Activated naive CD8-positive, alpha-beta T cell treated with anti-CD3 and anti-CD28 coated beads for 36 hours (primary cell): ENCODE data around the gene FBLN1. TPM values are rescaled to one million over a fixed set of nuclear protein-coding genes. Genes with fewer than 3 reads are reported as not detected.
"Not testable (repeated sequence)": the region's sequence is repeated elsewhere in the genome, so short reads cannot be mapped to it uniquely, and the experiment has no call there.

Experiments
- DNase-seq: peaks from one replicate; pipeline ENCODE4 v3.0.0; 2021
- H3K27ac Mint-ChIP-seq: one replicate; pipeline ENCODE4 v1.8.0; 2022; ENCODE audit warnings: mild to moderate bottlenecking, moderate library complexity, mixed read lengths
- H3K27me3 Mint-ChIP-seq: one replicate; pipeline ENCODE4 v1.8.0; 2022; ENCODE audit warnings: mild to moderate bottlenecking, mixed read lengths
- H3K36me3 Mint-ChIP-seq: one replicate; pipeline ENCODE4 v1.8.0; 2021; ENCODE audit warnings: mild to moderate bottlenecking, mixed read lengths
- H3K4me1 Mint-ChIP-seq: one replicate; pipeline ENCODE4 v1.8.0; 2021; ENCODE audit warnings: mixed read lengths
- H3K4me3 Mint-ChIP-seq: one replicate; pipeline ENCODE4 v1.8.0; 2022; ENCODE audit warnings: mild to moderate bottlenecking, moderate library complexity, mixed read lengths
- H3K9me3 Mint-ChIP-seq: one replicate; pipeline ENCODE4 v1.8.0; 2022; ENCODE audit warnings: mixed read lengths
- total RNA-seq, 2 experiments: library from RNA; stranded (reverse); gene quantifications; one replicate each; pipeline ENCODE4 v1.2.3, GENCODE V29; 2021

FBLN1 gene
- total RNA-seq, 2 experiments from 2014 or later = 0.30 to 0.37 TPM

GRCh38 chr22:45540122-45540521 lies 37.4 kb downstream of the FBLN1 start:
- Mint-ChIP-seq H3K27ac (no peak overlapping the region), H3K4me3 (no peak overlapping the region), H3K36me3 (no peaks in the 10 kb centered on the region)

GRCh38 chr22:45541382-45541979 lies 38.8 kb downstream of the FBLN1 start:
- Mint-ChIP-seq H3K9me3 (no peaks in the 10 kb centered on the region), H3K36me3 (no peaks in the 10 kb centered on the region), H3K4me1 (no peaks in the 10 kb centered on the region), H3K4me3 (no peak overlapping the region), H3K27ac (no peak overlapping the region), H3K27me3 (no peaks in the 10 kb centered on the region)
- DNase-seq = no peak

More at GRCh38 chr22:45540122-45540521, 37.4 kb downstream of the FBLN1 start:
- Mint-ChIP-seq H3K27me3 (no peaks in the 10 kb centered on the region), H3K9me3 (no peaks in the 10 kb centered on the region), H3K4me1 (no peaks in the 10 kb centered on the region)
- DNase-seq = no peak

GRCh38 chr22:45542001-45542520 lies 39.4 kb downstream of the FBLN1 start:
- H3K4me3 Mint-ChIP-seq = no peak overlapping the region
- H3K4me1 Mint-ChIP-seq = no peaks in the 10 kb centered on the region
- DNase-seq = no peak
- H3K9me3 Mint-ChIP-seq = no peaks in the 10 kb centered on the region
- H3K27ac Mint-ChIP-seq = no peak overlapping the region
- H3K27me3 Mint-ChIP-seq = no peaks in the 10 kb centered on the region
- H3K36me3 Mint-ChIP-seq = no peaks in the 10 kb centered on the region

- H3K4me1 Mint-ChIP-seq, H3K27ac Mint-ChIP-seq, H3K9me3 Mint-ChIP-seq, H3K36me3 Mint-ChIP-seq, H3K27me3 Mint-ChIP-seq, DNase-seq, H3K4me3 Mint-ChIP-seq: not testable (repeated sequence)
These were observed 40.1 kb downstream of the FBLN1 start for GRCh38 chr22:45542736-45543135.

GRCh38 chr22:45543243-45543642 lies 40.6 kb downstream of the FBLN1 start:
- Mint-ChIP-seq H3K4me3 (no peak overlapping the region), H3K27me3 (no peaks in the 10 kb centered on the region), H3K4me1 (no peaks in the 10 kb centered on the region), H3K9me3 (no peaks in the 10 kb centered on the region), H3K27ac (no peak overlapping the region), H3K36me3 (no peaks in the 10 kb centered on the region)
- no peak for DNase-seq

GRCh38 chr22:45544588-45545170 lies 42.0 kb downstream of the FBLN1 start:
- no peak for DNase-seq
- Mint-ChIP-seq H3K27ac (no peak overlapping the region), H3K4me3 (no peak overlapping the region), H3K4me1 (no peaks in the 10 kb centered on the region), H3K9me3 (no peaks in the 10 kb centered on the region), H3K27me3 (no peaks in the 10 kb centered on the region), H3K36me3 (no peaks in the 10 kb centered on the region)

GRCh38 chr22:45546333-45547015 lies 43.8 kb downstream of the FBLN1 start:
- no peaks in the 10 kb centered on the region for H3K36me3 Mint-ChIP-seq
- H3K9me3 Mint-ChIP-seq = no peaks in the 10 kb centered on the region
- H3K4me3 Mint-ChIP-seq = no peak overlapping the region
- no peaks in the 10 kb centered on the region for H3K27me3 Mint-ChIP-seq
- H3K4me1 Mint-ChIP-seq = no peaks in the 10 kb centered on the region
- DNase-seq = no peak
- H3K27ac Mint-ChIP-seq = no peak overlapping the region

- H3K9me3 Mint-ChIP-seq = no peaks in the 10 kb centered on the region
- H3K27me3 Mint-ChIP-seq = no peaks in the 10 kb centered on the region
- H3K27ac Mint-ChIP-seq = no peak overlapping the region
- H3K4me3 Mint-ChIP-seq = no peak overlapping the region
- no peaks in the 10 kb centered on the region for H3K4me1 Mint-ChIP-seq
- no peaks in the 10 kb centered on the region for H3K36me3 Mint-ChIP-seq
- no peak for DNase-seq
These were observed 44.3 kb downstream of the FBLN1 start for GRCh38 chr22:45547016-45547345.

- DNase-seq = no peak
- Mint-ChIP-seq H3K27me3 (no peaks in the 10 kb centered on the region), H3K9me3 (no peaks in the 10 kb centered on the region), H3K4me3 (no peak overlapping the region), H3K27ac (no peak overlapping the region), H3K4me1 (no peaks in the 10 kb centered on the region), H3K36me3 (no peaks in the 10 kb centered on the region)
These were observed 45.0 kb downstream of the FBLN1 start for GRCh38 chr22:45547731-45548130.

GRCh38 chr22:45548247-45548840 lies 45.7 kb downstream of the FBLN1 start:
- no peak for DNase-seq
- H3K4me1 Mint-ChIP-seq = no peaks in the 10 kb centered on the region
- no peaks in the 10 kb centered on the region for H3K9me3 Mint-ChIP-seq
- no peaks in the 10 kb centered on the region for H3K36me3 Mint-ChIP-seq
- no peak overlapping the region for H3K4me3 Mint-ChIP-seq
- no peak overlapping the region for H3K27ac Mint-ChIP-seq
- peaks cover 5% of the 10 kb centered on the region for H3K27me3 Mint-ChIP-seq

GRCh38 chr22:45548991-45549761 lies 46.5 kb downstream of the FBLN1 start:
- no peak overlapping the region for H3K4me3 Mint-ChIP-seq
- H3K9me3 Mint-ChIP-seq = no peaks in the 10 kb centered on the region
- no peak overlapping the region for H3K27ac Mint-ChIP-seq
- DNase-seq = no peak
- no peaks in the 10 kb centered on the region for H3K4me1 Mint-ChIP-seq
- H3K27me3 Mint-ChIP-seq = peaks cover 7% of the 10 kb centered on the region
- no peaks in the 10 kb centered on the region for H3K36me3 Mint-ChIP-seq

- Mint-ChIP-seq H3K9me3 (no peaks in the 10 kb centered on the region), H3K4me1 (peaks cover 2% of the 10 kb centered on the region), H3K4me3 (no peak overlapping the region), H3K36me3 (no peaks in the 10 kb centered on the region), H3K27ac (no peak overlapping the region), H3K27me3 (peaks cover 7% of the 10 kb centered on the region)
- DNase-seq = no peak
These were observed 47.2 kb downstream of the FBLN1 start for GRCh38 chr22:45549762-45550378.

- no peak overlapping the region for H3K27ac Mint-ChIP-seq
- H3K4me3 Mint-ChIP-seq = no peak overlapping the region
- DNase-seq = no peak
- H3K4me1 Mint-ChIP-seq = peaks cover 2% of the 10 kb centered on the region
- H3K27me3 Mint-ChIP-seq = peaks cover 7% of the 10 kb centered on the region
- H3K36me3 Mint-ChIP-seq = no peaks in the 10 kb centered on the region
- H3K9me3 Mint-ChIP-seq = no peaks in the 10 kb centered on the region
These were observed 47.7 kb downstream of the FBLN1 start for GRCh38 chr22:45550416-45550815.

GRCh38 chr22:45550891-45551290 lies 48.2 kb downstream of the FBLN1 start:
- Mint-ChIP-seq H3K27me3 (peaks cover 7% of the 10 kb centered on the region), H3K27ac (no peak overlapping the region), H3K36me3 (no peaks in the 10 kb centered on the region), H3K9me3 (no peaks in the 10 kb centered on the region), H3K4me3 (no peak overlapping the region), H3K4me1 (peaks cover 2% of the 10 kb centered on the region)
- no peak for DNase-seq
